ENCODE data around the gene PBXIP1.

PBXIP1 gene

DNA sequence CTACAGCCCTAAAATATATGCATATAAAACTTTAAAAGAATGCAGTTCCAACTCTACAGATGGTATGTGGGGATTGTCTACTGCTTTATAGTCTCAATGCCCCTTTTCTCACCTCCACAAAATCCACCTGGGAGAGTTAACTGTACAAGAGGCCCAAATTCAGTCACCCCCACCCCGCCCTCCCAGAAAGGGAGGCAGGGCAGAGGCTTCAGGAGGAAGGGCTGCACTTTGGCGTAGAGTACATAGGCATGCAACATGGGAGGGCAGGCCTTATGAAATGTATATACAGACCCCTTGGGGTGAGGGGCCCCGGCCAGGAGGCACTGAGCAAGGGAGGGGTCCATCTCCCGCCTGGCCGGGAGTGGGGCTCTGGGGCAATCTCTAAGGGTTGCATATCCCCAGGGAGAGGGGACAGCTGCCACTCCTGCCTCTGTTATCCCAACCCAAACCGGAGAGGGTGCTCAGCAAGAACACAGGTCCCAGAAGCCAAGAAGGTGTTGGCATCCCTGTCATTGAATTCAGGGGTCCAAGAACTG is 7.0 kb upstream of the PBXIP1 start:
- ATAC-seq (replicated peaks) (no peak), DNase-seq (no peak)
- H3K27me3 Mint-ChIP-seq, result no peaks in the 10 kb centered on the region
- H3K9me3 Mint-ChIP-seq, result no peaks in the 10 kb centered on the region
- H3K4me3 Mint-ChIP-seq, result peak overlapping the region; percentile 84 to 88
- peaks cover 62% of the 10 kb centered on the region for H3K36me3 Mint-ChIP-seq (ENCODE audit: insufficient read depth)
- peaks cover 20 to 31% of the 10 kb centered on the region in 2 donors for H3K4me1 Mint-ChIP-seq (ENCODE audit: low read depth in 2 of 2)
- peak overlapping the region; percentile 92 to 93 for H3K27ac Mint-ChIP-seq

DNA sequence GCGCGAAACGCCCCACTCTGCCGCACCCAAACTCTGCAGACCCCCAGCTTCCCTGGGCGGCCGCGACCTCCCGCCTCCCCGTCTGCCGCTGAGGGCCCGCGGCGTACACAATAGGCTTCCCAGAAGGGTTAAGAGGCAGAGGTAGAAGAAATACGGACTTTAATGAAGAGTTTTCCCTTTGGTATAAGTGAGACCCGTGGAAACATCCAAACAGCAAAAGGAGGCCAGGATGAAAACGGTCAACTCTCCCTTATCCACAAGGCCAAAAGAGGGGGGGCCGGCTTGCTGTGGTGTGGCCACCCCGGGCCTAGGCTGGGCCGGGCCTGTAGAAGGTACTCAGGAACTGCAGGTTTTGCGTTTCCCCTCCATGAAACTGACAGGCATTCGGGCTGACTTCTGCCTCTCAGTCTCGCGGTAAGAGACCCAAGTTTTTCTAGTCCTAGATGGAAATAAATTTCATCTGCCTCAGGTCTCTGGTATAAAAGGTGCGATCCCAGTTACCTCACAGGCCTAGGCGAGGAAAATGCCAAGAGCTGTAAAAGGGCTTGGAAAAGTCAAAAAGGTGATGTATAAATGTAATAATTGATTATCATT is 6.4 kb upstream of the PBXIP1 start:
- H3K9me3 Mint-ChIP-seq, result no peaks in the 10 kb centered on the region
- no peak for DNase-seq

DNA sequence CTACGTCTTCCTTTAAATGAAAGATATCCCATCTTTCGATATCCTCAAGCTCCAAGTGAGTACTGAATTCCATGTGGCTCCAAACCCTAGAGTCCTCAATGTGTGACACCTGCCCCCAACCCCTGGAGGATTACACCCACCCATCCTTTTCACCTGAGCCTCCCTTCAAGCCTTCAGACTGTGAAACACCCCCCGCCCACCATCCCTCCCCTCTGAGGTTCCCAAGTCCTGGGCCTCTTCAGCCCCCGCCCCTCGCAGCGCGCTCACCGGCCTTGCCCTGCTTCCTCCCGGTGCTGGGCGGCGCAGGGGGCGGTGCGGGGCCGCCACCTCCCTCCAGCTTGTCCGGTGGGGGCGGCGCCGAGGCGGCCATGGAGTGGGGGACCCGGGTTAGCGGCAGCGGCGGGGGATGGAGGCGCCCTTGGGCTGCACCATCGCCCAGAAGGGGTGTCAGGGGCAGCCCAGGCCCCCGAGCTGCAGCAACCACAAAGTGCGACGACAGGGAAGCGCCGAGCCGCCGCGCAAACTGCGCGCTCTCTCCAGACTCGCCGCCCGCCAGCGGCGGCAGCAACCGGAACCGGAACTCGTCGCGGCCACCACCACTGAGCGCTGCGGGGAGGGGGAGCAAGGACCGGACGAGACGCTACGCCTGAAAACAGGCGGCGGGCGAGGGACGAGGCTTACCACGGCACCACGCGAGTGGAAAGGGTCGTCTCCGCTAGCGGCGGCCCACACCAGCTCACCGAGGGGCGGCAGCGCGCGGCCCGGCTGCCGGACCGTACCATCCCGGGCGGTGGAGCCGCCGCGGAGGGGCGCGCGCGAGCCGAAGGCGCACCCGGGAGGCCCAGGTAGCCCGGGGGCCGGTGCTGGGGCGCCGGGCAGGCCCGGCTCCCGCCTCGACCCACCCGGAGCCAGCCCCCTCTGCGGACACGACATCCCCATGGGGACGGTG is 5.6 kb upstream of the PBXIP1 start, which contains the start of gene PYGO2:
Gene PYGO2 (minus strand): TSS at position 576 of the 949 bp plus-strand sequence. CDS start 206 bp downstream, at position 370.
- Mint-ChIP-seq H3K4me1 (ENCODE audit: low read depth in 2 of 2) (peaks cover 24 to 38% of the 10 kb centered on the region in 2 donors), H3K27ac (peak within 1 kb of the TSS; percentile 92 to 93), H3K27me3 (no peaks in the 10 kb centered on the region), H3K4me3 (peak within 1 kb of the TSS; percentile 84 to 88), H3K36me3 (ENCODE audit: insufficient read depth) (peaks cover 58% of the 10 kb centered on the region), H3K9me3 (no peaks in the 10 kb centered on the region)
- ATAC-seq (replicated peaks) (peak; percentile 79), DNase-seq (peak; percentile 77 to 79 (median 78))

More for the DNA sequence above, 6.4 kb upstream of the PBXIP1 start:
- Mint-ChIP-seq H3K27ac (peak overlapping the region; percentile 92 to 93), H3K27me3 (no peaks in the 10 kb centered on the region), H3K4me3 (peak overlapping the region; percentile 84 to 88), H3K36me3 (ENCODE audit: insufficient read depth) (peaks cover 61% of the 10 kb centered on the region), H3K4me1 (ENCODE audit: low read depth in 2 of 2) (peaks cover 20 to 33% of the 10 kb centered on the region in 2 donors)
- ATAC-seq (replicated peaks), result peak; percentile 13

DNA sequence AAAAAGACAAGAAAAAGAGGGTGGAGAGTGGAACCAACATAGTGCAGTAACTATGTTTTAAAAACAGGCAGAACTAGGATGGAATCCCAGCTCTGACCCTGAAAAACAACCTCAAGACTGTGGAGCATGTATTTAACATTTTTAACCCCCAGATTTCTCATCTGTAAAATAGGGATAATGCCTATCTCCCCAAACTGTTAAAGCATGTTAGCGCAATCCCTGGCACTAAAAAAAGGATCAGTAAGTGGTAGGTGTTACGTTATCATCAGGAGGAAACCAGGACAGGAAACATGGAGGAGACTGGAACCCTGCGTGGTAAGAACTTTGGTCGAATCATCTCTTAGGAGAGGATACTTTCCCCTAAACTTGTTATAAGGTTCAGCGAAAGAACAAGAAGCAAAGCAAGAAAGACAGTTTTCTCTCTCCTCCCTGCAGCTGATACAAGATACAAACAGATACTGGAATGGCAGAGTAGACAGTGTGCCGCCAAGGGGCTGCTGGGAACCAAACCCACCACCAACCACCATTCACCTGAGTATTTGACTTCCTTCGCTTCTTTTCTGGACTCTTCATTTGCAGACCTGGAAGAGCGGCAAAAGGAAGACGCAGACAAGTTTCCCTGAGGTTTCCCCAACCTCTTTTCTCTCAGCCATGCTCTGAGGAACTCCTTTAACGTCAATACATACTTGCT is 4.7 kb upstream of the PBXIP1 start:
- H3K4me1 Mint-ChIP-seq (ENCODE audit: low read depth in 2 of 2), result peaks cover 33 to 47% of the 10 kb centered on the region in 2 donors
- DNase-seq, result no peak
- peak overlapping the region; percentile 84 to 88 for H3K4me3 Mint-ChIP-seq
- H3K9me3 Mint-ChIP-seq, result no peaks in the 10 kb centered on the region
- no peaks in the 10 kb centered on the region for H3K27me3 Mint-ChIP-seq
- no peak for ATAC-seq (replicated peaks)
- H3K36me3 Mint-ChIP-seq (ENCODE audit: insufficient read depth), result peaks cover 61% of the 10 kb centered on the region
- peak overlapping the region; percentile 92 to 93 for H3K27ac Mint-ChIP-seq

DNA sequence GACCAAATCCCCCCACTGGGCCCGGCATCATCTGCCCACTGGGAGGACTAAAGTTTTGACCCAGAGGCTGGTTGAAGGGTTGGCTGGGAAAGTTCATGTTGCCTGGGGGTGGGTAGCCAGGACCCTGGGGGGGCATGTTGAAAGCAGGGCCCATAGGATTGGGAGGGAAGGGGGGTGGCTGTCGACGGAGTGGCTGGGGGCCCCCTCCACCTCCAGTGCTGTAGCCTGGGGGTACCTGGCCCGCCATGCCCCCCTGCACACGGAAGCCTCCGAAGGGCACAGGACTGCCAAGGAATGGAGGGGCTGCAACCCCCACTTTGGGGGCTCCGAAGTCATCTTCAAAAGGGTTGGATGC is 3.5 kb upstream of the PBXIP1 start:
- Mint-ChIP-seq H3K36me3 (ENCODE audit: insufficient read depth) (peaks cover 69% of the 10 kb centered on the region), H3K27ac (peak overlapping the region in 1 of 2 donors; percentile 44), H3K27me3 (no peaks in the 10 kb centered on the region), H3K4me3 (peak overlapping the region; percentile 84 to 88), H3K9me3 (no peaks in the 10 kb centered on the region), H3K4me1 (ENCODE audit: low read depth in 2 of 2) (peaks cover 45 to 59% of the 10 kb centered on the region in 2 donors)
- no peak for DNase-seq
- ATAC-seq (replicated peaks), result no peak

DNA sequence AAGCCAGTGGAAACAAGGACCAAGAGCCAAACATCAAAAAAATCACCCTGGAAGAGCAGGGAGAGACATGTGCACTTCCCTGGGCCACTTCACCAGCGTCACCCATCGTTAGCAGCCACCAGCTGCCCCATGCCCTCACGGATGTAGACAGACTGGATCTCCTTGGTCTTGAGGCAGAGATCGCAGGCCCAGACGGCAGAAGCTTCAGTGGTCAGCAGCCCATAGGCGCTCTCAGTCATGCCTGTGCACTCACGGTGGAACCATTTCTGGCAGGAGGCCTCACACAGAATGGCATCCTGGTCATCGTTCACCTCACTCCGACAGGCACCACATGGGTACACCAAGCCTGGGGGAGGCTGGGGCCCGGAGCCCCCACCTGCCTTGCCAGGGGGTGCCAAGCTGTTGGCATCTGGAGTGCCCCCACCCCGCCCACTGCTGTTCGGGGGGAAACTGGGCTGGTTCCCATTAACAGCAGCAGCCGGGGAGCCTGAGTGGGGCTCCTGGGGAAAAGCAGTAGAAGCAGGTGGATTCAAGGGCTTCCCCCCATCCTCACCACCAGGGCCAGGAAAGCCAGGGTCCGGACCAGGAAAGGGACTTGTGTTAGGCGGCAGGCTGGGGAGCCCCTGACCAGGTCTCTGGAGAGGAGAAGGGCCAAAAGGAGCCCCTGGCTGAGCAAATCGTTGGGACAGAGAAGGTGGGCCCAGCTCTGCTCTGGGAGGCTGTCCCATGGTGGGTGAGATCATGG is 3.0 kb upstream of the PBXIP1 start:
- Mint-ChIP-seq H3K9me3 (no peaks in the 10 kb centered on the region), H3K27me3 (no peaks in the 10 kb centered on the region), H3K4me3 (peak overlapping the region; percentile 3 to 84), H3K27ac (peak overlapping the region in 1 of 2 donors; percentile 44), H3K36me3 (ENCODE audit: insufficient read depth) (peaks cover 70% of the 10 kb centered on the region), H3K4me1 (ENCODE audit: low read depth in 2 of 2) (peaks cover 49 to 61% of the 10 kb centered on the region in 2 donors)
- ATAC-seq (replicated peaks), result no peak
- DNase-seq, result no peak

DNA sequence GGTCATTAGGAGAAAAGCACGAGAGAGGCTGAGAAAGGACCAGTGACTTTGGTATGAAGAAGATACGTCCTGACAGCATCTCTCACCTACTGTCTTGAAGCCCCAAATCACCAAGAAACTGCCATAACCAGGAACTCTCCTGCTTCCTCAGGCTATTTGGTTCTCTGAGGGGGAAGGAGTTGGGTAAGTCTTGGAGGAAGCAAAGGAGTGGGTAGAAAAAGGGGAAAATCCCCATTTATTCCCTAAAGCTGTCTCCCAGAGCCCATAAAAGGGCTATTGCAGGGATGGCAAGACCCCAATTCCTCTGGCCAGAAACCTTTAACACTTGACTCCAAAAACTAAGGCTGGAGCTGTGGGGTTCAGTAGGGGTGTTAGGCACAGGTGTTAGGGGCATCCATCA is 2.1 kb upstream of the PBXIP1 start:
- no peak overlapping the region for H3K4me3 Mint-ChIP-seq
- no peaks in the 10 kb centered on the region for H3K27me3 Mint-ChIP-seq
- peaks cover 71% of the 10 kb centered on the region for H3K36me3 Mint-ChIP-seq (ENCODE audit: insufficient read depth)
- DNase-seq (no peak), ATAC-seq (replicated peaks) (no peak)
- peaks cover 52 to 65% of the 10 kb centered on the region in 2 donors for H3K4me1 Mint-ChIP-seq (ENCODE audit: low read depth in 2 of 2)
- no peak overlapping the region for H3K27ac Mint-ChIP-seq
- H3K9me3 Mint-ChIP-seq, result no peaks in the 10 kb centered on the region

DNA sequence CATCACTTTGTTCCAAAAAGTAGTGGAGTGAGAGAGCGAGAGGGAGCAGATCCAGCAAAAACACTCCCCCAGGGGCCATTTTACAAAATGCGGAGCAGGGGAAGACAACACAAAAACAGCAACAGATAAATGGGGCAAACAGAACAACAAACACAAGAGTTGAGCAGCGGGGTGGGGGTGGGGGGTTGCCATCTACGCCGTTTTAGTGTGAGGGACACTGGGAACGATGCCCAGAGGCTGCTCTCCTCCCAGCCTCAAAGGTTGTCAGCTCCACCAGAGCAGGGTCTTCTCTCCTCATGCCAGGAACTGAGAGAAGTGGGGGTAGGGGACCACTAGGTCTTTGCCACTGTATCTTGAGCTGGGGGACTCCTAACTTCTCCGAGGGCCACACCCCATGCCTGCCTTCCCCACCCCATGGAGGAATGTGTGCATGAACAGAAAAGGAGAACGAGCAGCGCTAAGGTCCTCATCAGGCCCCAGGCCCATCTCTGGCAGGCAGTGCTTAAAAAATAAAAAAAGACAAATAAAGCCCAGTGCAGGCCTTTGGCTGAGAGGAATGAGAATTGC is 1.3 kb upstream of the PBXIP1 start:
- Mint-ChIP-seq H3K27me3 (no peaks in the 10 kb centered on the region), H3K36me3 (ENCODE audit: insufficient read depth) (peaks cover 71% of the 10 kb centered on the region), H3K4me3 (peak overlapping the region in 1 of 2 donors; percentile 46), H3K27ac (peak overlapping the region; percentile 99 to 100), H3K9me3 (no peaks in the 10 kb centered on the region), H3K4me1 (ENCODE audit: low read depth in 2 of 2) (peaks cover 53 to 67% of the 10 kb centered on the region in 2 donors)
- ATAC-seq (replicated peaks) (no peak), DNase-seq (no peak)

DNA sequence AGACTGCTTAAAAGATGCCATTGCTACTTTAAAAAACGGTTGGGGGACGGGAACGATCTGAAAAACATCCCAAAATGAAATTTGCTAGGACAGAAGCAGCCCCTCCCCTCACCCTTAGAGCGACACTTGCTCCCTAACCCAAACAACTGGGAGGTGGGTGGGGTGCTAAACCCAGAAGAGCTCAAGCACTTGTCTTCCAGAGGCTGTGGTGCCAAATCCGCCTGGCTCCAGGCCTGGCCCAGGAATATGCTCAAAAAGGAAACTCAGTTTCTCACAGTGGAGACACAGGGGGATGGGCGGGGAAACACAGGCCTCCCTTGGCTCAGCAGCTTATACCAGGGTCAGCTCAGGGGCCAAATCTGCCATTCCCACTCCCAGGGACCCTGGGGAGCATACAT is 644 bp upstream of the PBXIP1 start:
- peaks cover 58 to 70% of the 10 kb centered on the region in 2 donors for H3K4me1 Mint-ChIP-seq (ENCODE audit: low read depth in 2 of 2)
- DNase-seq (no peak), ATAC-seq (replicated peaks) (no peak)
- H3K36me3 Mint-ChIP-seq (ENCODE audit: insufficient read depth), result peaks cover 72% of the 10 kb centered on the region
- H3K27ac Mint-ChIP-seq, result peak overlapping the region; percentile 99 to 100
- H3K4me3 Mint-ChIP-seq, result peak overlapping the region; percentile 95 to 99
- no peaks in the 10 kb centered on the region for H3K27me3 Mint-ChIP-seq
- no peaks in the 10 kb centered on the region for H3K9me3 Mint-ChIP-seq

DNA sequence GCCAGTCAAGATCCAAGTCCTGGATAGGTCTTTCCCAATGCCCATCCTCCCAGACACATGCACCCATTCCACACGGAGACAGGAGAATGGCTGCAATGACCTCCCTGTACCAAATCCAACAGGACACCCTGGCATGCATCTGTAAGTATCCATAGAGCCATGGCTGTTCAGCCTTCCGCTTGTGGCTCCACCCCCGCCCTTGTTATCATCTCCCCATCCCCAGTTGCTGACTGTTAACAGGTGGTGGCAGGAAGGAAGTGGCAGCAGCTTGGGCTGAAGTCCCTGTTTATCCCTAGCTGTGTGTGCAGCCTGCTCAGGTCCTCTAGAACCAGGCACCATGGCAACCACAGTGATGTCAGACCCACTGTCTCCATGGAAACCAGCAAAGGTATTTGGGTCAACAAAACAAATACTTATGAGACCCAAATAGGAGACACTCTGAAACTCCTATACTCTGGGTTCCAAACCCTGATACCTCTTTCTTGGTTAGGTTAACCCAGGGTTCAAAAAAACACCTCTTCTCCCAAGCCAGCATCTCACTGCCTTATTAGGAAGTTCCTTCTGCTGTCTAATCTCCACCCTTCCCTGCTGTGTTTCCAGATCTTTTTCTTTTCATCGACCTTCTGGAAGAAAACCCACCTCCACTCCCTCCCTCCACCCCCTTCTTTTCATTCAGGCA is 721 bp downstream of the PBXIP1 start:
- ATAC-seq (replicated peaks) (peak; percentile 82), DNase-seq (peak; percentile 92 to 95 (median 92))
- Mint-ChIP-seq H3K27me3 (no peaks in the 10 kb centered on the region), H3K36me3 (ENCODE audit: insufficient read depth) (peaks cover 82% of the 10 kb centered on the region), H3K4me3 (peak overlapping the region; percentile 95 to 99), H3K4me1 (ENCODE audit: low read depth in 2 of 2) (peaks cover 64 to 67% of the 10 kb centered on the region in 2 donors), H3K27ac (peak overlapping the region; percentile 99 to 100), H3K9me3 (no peaks in the 10 kb centered on the region)

DNA sequence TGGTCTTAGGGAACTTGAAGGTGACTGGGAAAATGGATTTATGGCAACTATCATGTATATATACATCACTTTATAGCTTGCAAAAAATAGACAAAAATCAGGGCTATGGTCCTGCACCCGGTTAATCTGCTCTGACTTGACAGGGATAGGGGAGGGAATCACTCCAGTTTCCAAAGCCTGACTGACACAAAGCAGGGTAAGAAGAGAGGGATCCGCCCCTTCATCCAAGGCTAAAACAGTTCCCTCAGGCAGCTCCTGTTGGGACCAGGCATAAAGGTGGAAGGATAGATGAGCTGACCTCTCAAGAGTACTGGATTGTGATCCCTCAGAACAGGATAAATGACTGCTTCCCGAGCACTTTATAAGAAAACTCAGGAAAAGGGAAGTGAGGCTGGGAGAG is 1.4 kb downstream of the PBXIP1 start:
- no peaks in the 10 kb centered on the region for H3K27me3 Mint-ChIP-seq
- peak overlapping the region; percentile 99 to 100 for H3K27ac Mint-ChIP-seq
- no peaks in the 10 kb centered on the region for H3K9me3 Mint-ChIP-seq
- ATAC-seq (replicated peaks) (no peak), DNase-seq (no peak)
- H3K4me1 Mint-ChIP-seq (ENCODE audit: low read depth in 2 of 2), result peaks cover 60 to 62% of the 10 kb centered on the region in 2 donors
- H3K36me3 Mint-ChIP-seq (ENCODE audit: insufficient read depth), result peaks cover 84% of the 10 kb centered on the region
- peak overlapping the region; percentile 95 to 99 for H3K4me3 Mint-ChIP-seq

DNA sequence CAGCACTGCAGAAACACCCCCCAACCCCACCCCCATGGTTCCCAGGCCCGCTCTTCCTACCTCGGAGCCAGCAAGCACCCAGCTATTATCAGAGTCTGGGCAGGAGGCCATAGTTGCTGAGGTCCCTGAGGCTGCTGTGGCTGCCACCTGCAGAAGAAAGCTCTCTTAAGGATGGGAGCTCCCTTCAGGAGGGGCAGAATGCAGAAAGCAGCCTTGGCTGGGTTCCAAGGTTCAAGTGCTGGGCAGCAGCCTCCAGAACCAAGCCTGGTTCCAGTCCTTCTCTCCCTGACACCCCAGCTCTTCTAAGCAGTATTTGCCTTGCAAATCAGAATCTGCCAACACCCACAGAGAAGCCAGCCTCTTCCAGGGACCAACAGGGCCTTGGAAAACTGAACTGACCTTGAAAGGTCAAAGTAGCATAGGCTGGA is 2.3 kb downstream of the PBXIP1 start:
- Mint-ChIP-seq H3K4me1 (ENCODE audit: low read depth in 2 of 2) (peaks cover 60 to 61% of the 10 kb centered on the region in 2 donors), H3K27me3 (no peaks in the 10 kb centered on the region), H3K4me3 (peak overlapping the region; percentile 95 to 99), H3K9me3 (no peaks in the 10 kb centered on the region), H3K36me3 (ENCODE audit: insufficient read depth) (peaks cover 88% of the 10 kb centered on the region), H3K27ac (peak overlapping the region; percentile 99 to 100)
- ATAC-seq (replicated peaks), result no peak
- no peak for DNase-seq
